Measurements from ENCODE around the gene ENG. TPM values are rescaled to one million over a fixed set of nuclear protein-coding genes. Genes with fewer than 3 reads are reported as not detected.

The ENG gene
- total RNA-seq, 4 donors from 2014 or later: 45.6 to 115 (median 51.1) TPM

DNA sequence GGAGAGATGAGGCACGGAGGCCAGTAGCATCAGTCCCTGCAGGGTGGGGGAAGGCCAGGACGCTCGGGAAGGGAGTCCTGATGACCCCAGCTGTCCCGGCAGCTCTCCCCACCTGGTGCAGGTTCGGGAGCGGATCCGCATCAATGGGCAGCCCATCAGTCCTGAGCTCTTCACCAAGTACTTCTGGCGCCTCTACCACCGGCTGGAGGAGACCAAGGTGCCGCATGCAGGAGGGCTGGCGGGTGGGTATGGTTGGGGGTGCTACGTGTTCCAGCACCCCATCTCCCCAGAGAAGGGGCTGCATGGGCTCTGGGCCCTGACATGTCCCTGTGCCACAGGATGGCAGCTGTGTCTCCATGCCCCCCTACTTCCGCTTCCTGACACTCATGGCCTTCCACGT lies 47.6 kb downstream of the ENG start:
- H3K27ac ChIP-seq: no peak overlapping the region
- TF ChIP-seq POLR2A (IDR thresholded peaks at IDR 0.05): no peak
- TF ChIP-seq, protein P1, sequence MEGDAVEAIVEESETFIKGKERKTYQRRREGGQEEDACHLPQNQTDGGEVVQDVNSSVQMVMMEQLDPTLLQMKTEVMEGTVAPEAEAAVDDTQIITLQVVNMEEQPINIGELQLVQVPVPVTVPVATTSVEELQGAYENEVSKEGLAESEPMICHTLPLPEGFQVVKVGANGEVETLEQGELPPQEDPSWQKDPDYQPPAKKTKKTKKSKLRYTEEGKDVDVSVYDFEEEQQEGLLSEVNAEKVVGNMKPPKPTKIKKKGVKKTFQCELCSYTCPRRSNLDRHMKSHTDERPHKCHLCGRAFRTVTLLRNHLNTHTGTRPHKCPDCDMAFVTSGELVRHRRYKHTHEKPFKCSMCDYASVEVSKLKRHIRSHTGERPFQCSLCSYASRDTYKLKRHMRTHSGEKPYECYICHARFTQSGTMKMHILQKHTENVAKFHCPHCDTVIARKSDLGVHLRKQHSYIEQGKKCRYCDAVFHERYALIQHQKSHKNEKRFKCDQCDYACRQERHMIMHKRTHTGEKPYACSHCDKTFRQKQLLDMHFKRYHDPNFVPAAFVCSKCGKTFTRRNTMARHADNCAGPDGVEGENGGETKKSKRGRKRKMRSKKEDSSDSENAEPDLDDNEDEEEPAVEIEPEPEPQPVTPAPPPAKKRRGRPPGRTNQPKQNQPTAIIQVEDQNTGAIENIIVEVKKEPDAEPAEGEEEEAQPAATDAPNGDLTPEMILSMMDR (IDR thresholded peaks at IDR 0.05): no peak
- no peak overlapping the region for H3K4me3 ChIP-seq (replicated peaks in 1 of 3)
- no peaks in the 10 kb centered on the region for H3K9me3 ChIP-seq
- intact Hi-C loops (cut with DNase I): no loop called here
- H3K36me3 ChIP-seq: peaks cover 14 to 22% of the 10 kb centered on the region in 2 donors
- 84 to 91% methylated on average over 9 to 14 of the region's 14 CpGs for WGBS, 2 donors
- peaks cover 11 to 20% of the 10 kb centered on the region in 2 donors for H3K4me1 ChIP-seq
- H3K27me3 ChIP-seq: no peaks in the 10 kb centered on the region
- no peak for DNase-seq

DNA sequence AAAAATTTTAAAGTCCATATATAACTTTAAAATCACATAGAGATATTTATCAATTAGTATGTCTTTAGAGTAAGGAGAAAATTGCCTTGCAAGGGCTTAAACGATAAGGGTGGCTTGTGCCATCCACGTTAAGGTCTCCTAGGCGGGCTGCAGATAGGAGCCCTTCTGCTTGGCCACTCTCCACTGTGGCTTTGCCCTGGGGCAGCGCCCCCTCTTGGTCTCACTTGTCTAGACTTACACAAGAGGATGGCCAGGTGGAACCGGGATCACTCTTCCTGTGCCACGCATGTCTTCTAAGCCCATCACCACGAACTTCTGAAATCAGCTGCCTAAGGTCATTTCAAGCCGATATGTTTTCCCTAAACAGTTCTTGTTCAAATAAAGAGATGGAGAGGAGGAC lies 48.8 kb downstream of the ENG start:
- H3K9me3 ChIP-seq: no peaks in the 10 kb centered on the region
- intact Hi-C loops (cut with DNase I): no loop called here
- DNase-seq: no peak
- no peak for TF ChIP-seq POLR2A (IDR thresholded peaks at IDR 0.05)
- TF ChIP-seq, protein P1 (IDR thresholded peaks at IDR 0.05): peak in 1 of 6 experiments; percentile 21
- WGBS, 2 donors: 71 to 75% methylated on average over 8 of the region's 8 CpGs
- H3K36me3 ChIP-seq: peaks cover 14 to 22% of the 10 kb centered on the region in 2 donors
- H3K4me3 ChIP-seq (replicated peaks in 1 of 3): no peak overlapping the region
- H3K4me1 ChIP-seq: peaks cover 11 to 28% of the 10 kb centered on the region in 2 donors
- no peaks in the 10 kb centered on the region for H3K27me3 ChIP-seq
- H3K27ac ChIP-seq: no peak overlapping the region

DNA sequence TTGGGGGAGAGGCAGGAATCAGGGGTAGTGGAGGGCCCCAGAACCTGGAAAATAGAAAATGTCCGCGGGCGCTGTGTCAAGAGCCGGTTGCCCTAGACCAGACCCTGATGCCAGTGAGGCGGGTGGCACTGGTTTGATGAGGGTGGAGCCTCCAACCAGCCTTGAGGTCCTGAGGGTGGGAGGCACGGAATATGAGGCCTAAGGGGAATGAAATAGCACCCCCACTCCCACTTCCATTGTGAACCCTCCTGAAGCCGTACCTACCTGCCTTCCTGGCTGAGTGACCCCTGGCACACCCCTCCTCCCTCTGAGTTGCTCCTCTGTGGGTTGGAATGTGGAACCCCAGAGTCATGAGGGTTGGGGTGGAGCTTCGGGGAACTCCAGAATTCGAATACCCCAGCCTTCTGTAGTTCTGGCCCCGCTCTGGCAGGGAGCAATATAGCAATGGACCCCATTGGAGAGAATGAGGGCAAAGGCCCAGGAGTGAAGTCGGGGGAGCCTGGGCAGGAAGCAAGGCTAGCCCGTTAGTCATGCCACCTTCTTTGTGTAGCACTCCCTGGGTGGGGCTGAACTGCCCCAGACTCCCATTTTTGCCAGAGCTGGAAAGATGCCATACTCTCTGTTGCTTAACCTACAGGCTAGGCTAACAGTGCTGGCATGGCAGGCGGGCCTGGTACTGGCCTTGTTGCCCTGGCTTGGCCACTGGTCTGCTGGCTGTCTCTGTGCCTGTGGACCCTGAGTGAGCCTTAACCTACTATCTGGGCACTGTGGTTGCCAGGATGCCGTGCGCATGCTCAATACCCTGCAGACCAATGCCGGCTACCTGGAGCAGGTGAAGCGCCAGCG lies 50.7 kb downstream of the ENG start:
- WGBS, 2 donors: 34 to 50% methylated on average over 13 to 18 of the region's 18 CpGs
- peaks cover 11 to 28% of the 10 kb centered on the region in 2 donors for H3K4me1 ChIP-seq
- peak; percentile 46 to 52 for DNase-seq
- H3K27ac ChIP-seq: peak overlapping the region; percentile 53 to 91 (median 76)
- H3K36me3 ChIP-seq: peaks cover 14 to 22% of the 10 kb centered on the region in 2 donors
- no peaks in the 10 kb centered on the region for H3K27me3 ChIP-seq
- no peaks in the 10 kb centered on the region for H3K9me3 ChIP-seq
- TF ChIP-seq, protein P1 (IDR thresholded peaks at IDR 0.05): no peak
- TF ChIP-seq POLR2A (IDR thresholded peaks at IDR 0.05): no peak
- peak overlapping the region; percentile 8 to 64 (median 44) for H3K4me3 ChIP-seq (replicated peaks in 1 of 3)
- intact Hi-C loops (cut with DNase I): no loop called here

DNA sequence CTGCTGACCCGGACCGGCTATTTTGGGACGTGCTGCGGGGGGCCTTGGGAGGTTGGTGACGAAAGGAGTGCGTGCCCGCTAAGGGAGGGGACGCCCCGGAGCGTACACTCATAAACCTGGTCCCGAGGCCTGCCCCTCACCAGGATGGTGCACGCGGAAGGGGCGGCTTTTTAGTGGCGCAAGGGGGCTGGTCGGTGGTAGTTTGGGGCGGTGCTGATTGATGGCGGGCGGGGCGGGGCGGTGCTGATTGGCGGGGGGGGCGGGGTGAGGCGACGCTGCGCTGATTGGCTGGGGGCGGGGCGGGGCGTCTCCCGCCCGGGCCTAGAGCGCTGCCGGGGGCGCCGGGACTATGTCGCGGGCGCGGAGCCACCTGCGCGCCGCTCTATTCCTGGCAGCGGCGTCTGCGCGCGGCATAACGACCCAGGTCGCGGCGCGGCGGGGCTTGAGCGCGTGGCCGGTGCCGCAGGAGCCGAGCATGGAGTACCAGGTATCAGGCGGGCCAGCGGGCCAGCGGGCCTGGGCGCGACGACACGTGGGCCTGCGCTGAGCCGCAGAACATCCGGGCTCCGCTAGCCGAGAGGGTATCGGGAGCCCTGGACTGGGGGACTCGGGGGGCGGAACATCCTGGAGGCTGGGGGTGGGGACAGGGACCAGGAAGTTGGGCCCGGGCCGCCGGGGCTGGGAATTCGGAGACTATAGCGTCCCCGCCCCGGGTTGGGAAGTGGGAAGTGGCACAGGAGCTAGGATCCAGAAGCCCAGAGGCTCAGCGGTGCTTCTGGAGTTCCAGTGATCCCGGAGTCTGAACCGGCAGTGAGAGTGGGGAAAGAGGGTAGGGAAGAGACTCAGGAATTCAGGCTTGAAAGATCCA lies 51.6 kb downstream of the ENG start, which contains the start of gene FPGS:
TSS of gene FPGS (plus strand) at position 307 of the 868 bp plus-strand sequence. CDS start at position 350, 43 bp downstream.
- Histone ChIP-seq H3K27me3 (no peaks in the 10 kb centered on the region), H3K36me3 (peaks cover 7 to 13% of the 10 kb centered on the region in 2 donors), H3K9me3 (no peaks in the 10 kb centered on the region), H3K4me1 (peaks cover 11 to 28% of the 10 kb centered on the region in 2 donors), H3K4me3 (replicated peaks in 1 of 3) (peak within 1 kb of the TSS; percentile 8 to 64 (median 44)), H3K27ac (peak within 1 kb of the TSS; percentile 76 to 91 (median 88))
- 0 to 1% methylated on average over 15 to 26 of the region's 83 CpGs for WGBS, 2 donors
- intact Hi-C loops (cut with DNase I): no loop called here
- DNase-seq: peak; percentile 89 to 91
- peak; percentile 41 to 72 for TF ChIP-seq POLR2A (IDR thresholded peaks at IDR 0.05)
- TF ChIP-seq, protein P1 (IDR thresholded peaks at IDR 0.05): peak in 1 of 6 experiments; percentile 5
